Bronchial epithelial cell (primary cell): ENCODE results near the gene S100A11. TPM values are rescaled to one million over a fixed set of nuclear protein-coding genes. Genes with fewer than 3 reads are reported as not detected.

Source experiments
- DNase-seq: peaks from one replicate; pipeline ENCODE4 v3.0.0-alpha.2; 2010; ENCODE audit warnings: low read depth
- FAIRE-seq: peaks from 2 replicates; lab custom pipeline; 2011; peaks lifted over from hg19 to GRCh38; lab: Jason Lieb, UNC
- H3K27me3 ChIP-seq: 2 replicates; pipeline ENCODE4 v1.5.1; 2011; ENCODE audit warnings: low read length; ENCODE audit not compliant: control insufficient read depth, insufficient read depth
- H3K36me3 ChIP-seq: 2 replicates; pipeline ENCODE4 v1.5.1; 2011; ENCODE audit warnings: low read length; ENCODE audit not compliant: control insufficient read depth, insufficient read depth
- H3K4me3 ChIP-seq: 2 replicates; pipeline ENCODE4 v1.5.1; 2011; ENCODE audit warnings: mild to moderate bottlenecking, low read depth, low read length, control low read depth
- CTCF ChIP-seq: IDR thresholded peaks from 2 replicates; pipeline ENCODE4 v1.5.1; 2011; ENCODE audit warnings: mild to moderate bottlenecking, moderate library complexity, low read length, control low read depth, inconsistent platforms; ENCODE audit not compliant: insufficient read depth, severe bottlenecking
- total RNA-seq: library from RNA; depleted of rRNA; stranded (reverse); fragments of >200 nt; gene quantifications from 2 replicates; pipeline ENCODE4 v1.2.1, GENCODE V29; 2014

Gene S100A11
- total RNA-seq, 1 donor from 2014 or later = 58.7 TPM

GRCh38 chr1:152044386-152044785 is 7.6 kb upstream of the S100A11 start:
- no peak for TF ChIP-seq CTCF
- no peak for DNase-seq
- Histone ChIP-seq H3K4me3 (no peak overlapping the region), H3K36me3 (no peaks in the 10 kb centered on the region), H3K27me3 (no peaks in the 10 kb centered on the region)
- FAIRE-seq = no peak

GRCh38 chr1:152043870-152044269 is 7.1 kb upstream of the S100A11 start:
- no peaks in the 10 kb centered on the region for H3K36me3 ChIP-seq
- no peak for TF ChIP-seq CTCF
- DNase-seq (no peak), FAIRE-seq (no peak)
- no peaks in the 10 kb centered on the region for H3K27me3 ChIP-seq
- H3K4me3 ChIP-seq = no peak overlapping the region

- TF ChIP-seq CTCF = no peak
These were observed 5.2 kb upstream of the S100A11 start for GRCh38 chr1:152042030-152042429.

GRCh38 chr1:152039886-152040285 is 3.1 kb upstream of the S100A11 start:
- no peak overlapping the region for H3K4me3 ChIP-seq
- no peak for TF ChIP-seq CTCF
- FAIRE-seq (no peak), DNase-seq (no peak)
- H3K27me3 ChIP-seq = no peaks in the 10 kb centered on the region
- peaks cover 5% of the 10 kb centered on the region for H3K36me3 ChIP-seq

More at GRCh38 chr1:152042030-152042429, 5.2 kb upstream of the S100A11 start:
- Histone ChIP-seq H3K4me3 (no peak overlapping the region), H3K27me3 (no peaks in the 10 kb centered on the region), H3K36me3 (no peaks in the 10 kb centered on the region)
- FAIRE-seq = no peak
- no peak for DNase-seq

GRCh38 chr1:152039461-152039860 is 2.7 kb upstream of the S100A11 start:
- no peak for FAIRE-seq
- no peak for DNase-seq
- H3K36me3 ChIP-seq = peaks cover 8% of the 10 kb centered on the region
- no peak overlapping the region for H3K4me3 ChIP-seq
- TF ChIP-seq CTCF = no peak
- no peaks in the 10 kb centered on the region for H3K27me3 ChIP-seq

- FAIRE-seq (no peak), DNase-seq (no peak)
- peaks cover 12% of the 10 kb centered on the region for H3K36me3 ChIP-seq
- H3K4me3 ChIP-seq = no peak overlapping the region
- H3K27me3 ChIP-seq = no peaks in the 10 kb centered on the region
- TF ChIP-seq CTCF = no peak
These were observed 2.1 kb upstream of the S100A11 start for GRCh38 chr1:152038871-152039270.
